Lower lobe of right lung (tissue), 2 donors: ENCODE results near the gene FGD5. TPM values are rescaled to one million over a fixed set of nuclear protein-coding genes. Genes with fewer than 3 reads are reported as not detected.

Source experiments
- ATAC-seq, 2 donors: fragments of 200-7000 bp; cut with Tn5 transposase; one replicate each; pipeline ENCODE4 v1.9.1; 2020 to 2022; ENCODE audit warnings: mild to moderate bottlenecking in 2 of 2, moderate library complexity in 2 of 2
- DNase-seq: peaks from one replicate; pipeline ENCODE4 v3.0.0-alpha.2; 2020
- H3K27ac ChIP-seq: fragments of 200-600 bp; one replicate; pipeline ENCODE4 v1.8.0; 2022
- H3K27me3 ChIP-seq: fragments of 200-600 bp; one replicate; pipeline ENCODE4 v1.8.0; 2022; ENCODE audit warnings: low read depth
- H3K36me3 ChIP-seq: fragments of 200-600 bp; one replicate; pipeline ENCODE4 v1.8.0; 2022; ENCODE audit warnings: mild to moderate bottlenecking
- H3K4me1 ChIP-seq: fragments of 200-600 bp; one replicate; pipeline ENCODE4 v1.8.0; 2022
- H3K4me3 ChIP-seq: fragments of 200-600 bp; one replicate; pipeline ENCODE4 v1.8.0; 2022; ENCODE audit warnings: mild to moderate bottlenecking
- H3K9me3 ChIP-seq: fragments of 200-600 bp; one replicate; pipeline ENCODE4 v1.8.0; 2022
- CTCF ChIP-seq: fragments of 200-600 bp; IDR thresholded peaks from one replicate; pipeline ENCODE4 v1.8.0; 2022; ENCODE audit warnings: antibody characterized with exemption, mild to moderate bottlenecking
- intact Hi-C: fragments of 100-400 bp; cut with DNase I; formaldehyde crosslinking; loops from one replicate; pipeline ENCODE4 v1.11.0; 2022
- long read RNA-seq: library from polyadenylated mRNA; unstranded; transcript quantifications from one replicate; pipeline ENCODE4 v2.0.0, GENCODE V29; 2021
- total RNA-seq: library from RNA; stranded (reverse); fragmentation: NEBNext Ultra II Directional; extraction: Animal tissue kit (Norgen Biotek cat#: 25700); gene quantifications from one replicate; pipeline ENCODE4 v1.2.1, GENCODE V29; 2021
- donor health status: DM: no; HTN: yes; CAD: no; lungs with severe emphysema.

The FGD5 gene, protein sequence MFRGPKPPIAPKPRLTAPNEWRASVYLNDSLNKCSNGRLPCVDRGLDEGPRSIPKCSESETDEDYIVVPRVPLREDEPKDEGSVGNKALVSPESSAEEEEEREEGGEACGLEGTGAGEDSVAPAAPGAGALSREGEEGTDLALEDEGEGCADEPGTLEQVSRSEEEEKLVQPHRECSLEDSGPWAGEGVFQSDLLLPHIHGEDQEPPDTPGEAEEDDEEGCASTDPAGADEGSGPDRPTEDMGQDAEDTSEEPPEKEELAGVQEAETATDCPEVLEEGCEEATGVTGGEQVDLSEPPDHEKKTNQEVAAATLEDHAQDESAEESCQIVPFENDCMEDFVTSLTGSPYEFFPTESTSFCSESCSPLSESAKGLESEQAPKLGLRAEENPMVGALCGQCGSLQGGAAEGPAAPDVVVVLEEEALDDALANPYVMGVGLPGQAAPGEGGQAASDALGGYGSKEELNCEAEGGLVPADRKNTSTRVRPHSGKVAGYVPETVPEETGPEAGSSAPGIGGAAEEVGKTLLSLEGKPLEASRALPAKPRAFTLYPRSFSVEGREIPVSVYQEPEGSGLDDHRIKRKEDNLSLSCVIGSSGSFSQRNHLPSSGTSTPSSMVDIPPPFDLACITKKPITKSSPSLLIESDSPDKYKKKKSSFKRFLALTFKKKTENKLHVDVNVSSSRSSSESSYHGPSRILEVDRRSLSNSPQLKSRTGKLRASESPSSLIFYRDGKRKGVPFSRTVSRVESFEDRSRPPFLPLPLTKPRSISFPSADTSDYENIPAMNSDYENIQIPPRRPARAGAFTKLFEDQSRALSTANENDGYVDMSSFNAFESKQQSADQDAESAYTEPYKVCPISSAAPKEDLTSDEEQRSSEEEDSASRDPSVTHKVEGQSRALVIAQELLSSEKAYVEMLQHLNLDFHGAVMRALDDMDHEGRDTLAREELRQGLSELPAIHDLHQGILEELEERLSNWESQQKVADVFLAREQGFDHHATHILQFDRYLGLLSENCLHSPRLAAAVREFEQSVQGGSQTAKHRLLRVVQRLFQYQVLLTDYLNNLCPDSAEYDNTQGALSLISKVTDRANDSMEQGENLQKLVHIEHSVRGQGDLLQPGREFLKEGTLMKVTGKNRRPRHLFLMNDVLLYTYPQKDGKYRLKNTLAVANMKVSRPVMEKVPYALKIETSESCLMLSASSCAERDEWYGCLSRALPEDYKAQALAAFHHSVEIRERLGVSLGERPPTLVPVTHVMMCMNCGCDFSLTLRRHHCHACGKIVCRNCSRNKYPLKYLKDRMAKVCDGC (N-terminal part only)
- 85.0 TPM for total RNA-seq
- long read RNA-seq, full-length matches to known transcripts, result 9 of 59 reads
- long read RNA-seq, partial matches to known transcripts, result 25 of 59 reads
- long read RNA-seq, other reads (novel, unspliced or antisense), result 25 of 59 reads

- Histone ChIP-seq H3K4me1 (peaks cover 26% of the 10 kb centered on the region), H3K27ac (no peak within 1 kb of the TSS), H3K4me3 (no peak within 1 kb of the TSS), H3K9me3 (no peaks in the 10 kb centered on the region), H3K36me3 (peaks cover 22% of the 10 kb centered on the region), H3K27me3 (no peaks in the 10 kb centered on the region)
- intact Hi-C loops, result no loop called here
- no peak for TF ChIP-seq CTCF
- DNase-seq, result no peak
- no peak for ATAC-seq
These were observed at the start of gene FGD5 for GRCh38 chr3:14818804-14819500. TSS of gene FGD5 (plus strand) at chr3:14818962. CDS start at chr3:14819072, 110 bp downstream.

GRCh38 chr3:14769544-14770325, 49.0 kb upstream of the FGD5 start:
- no peak for TF ChIP-seq CTCF
- no peaks in the 10 kb centered on the region for H3K27me3 ChIP-seq
- ATAC-seq, result no peak
- H3K4me3 ChIP-seq, result no peak overlapping the region
- no peaks in the 10 kb centered on the region for H3K4me1 ChIP-seq
- DNase-seq, result no peak
- no peak overlapping the region for H3K27ac ChIP-seq
- no peaks in the 10 kb centered on the region for H3K9me3 ChIP-seq
- no peaks in the 10 kb centered on the region for H3K36me3 ChIP-seq
- intact Hi-C loops, result no loop called here

DNA sequence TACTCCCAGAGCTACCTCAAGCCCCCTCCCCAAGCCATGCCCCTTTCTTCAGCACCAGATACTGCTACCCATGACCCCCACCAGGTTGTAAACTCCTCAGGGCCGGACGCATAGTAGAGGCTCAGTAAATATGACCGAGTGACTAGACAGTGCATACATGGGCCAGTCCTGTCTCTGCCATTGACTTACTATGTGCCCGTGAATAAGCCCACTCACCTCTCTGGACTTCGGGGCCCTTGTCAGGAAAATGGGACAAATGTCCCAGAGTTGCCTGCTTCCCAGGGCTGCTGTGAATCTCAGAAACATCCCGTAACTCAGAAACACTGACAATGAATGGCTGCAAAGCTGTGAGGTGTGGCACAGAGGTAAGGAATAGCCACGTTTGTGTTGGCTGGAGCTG, 48.2 kb upstream of the FGD5 start:
- Histone ChIP-seq H3K9me3 (no peaks in the 10 kb centered on the region), H3K4me1 (no peaks in the 10 kb centered on the region), H3K36me3 (no peaks in the 10 kb centered on the region), H3K4me3 (no peak overlapping the region), H3K27ac (no peak overlapping the region), H3K27me3 (no peaks in the 10 kb centered on the region)
- no peak for TF ChIP-seq CTCF
- DNase-seq, result no peak
- ATAC-seq, result no peak
- intact Hi-C loops, result no loop called here

DNA sequence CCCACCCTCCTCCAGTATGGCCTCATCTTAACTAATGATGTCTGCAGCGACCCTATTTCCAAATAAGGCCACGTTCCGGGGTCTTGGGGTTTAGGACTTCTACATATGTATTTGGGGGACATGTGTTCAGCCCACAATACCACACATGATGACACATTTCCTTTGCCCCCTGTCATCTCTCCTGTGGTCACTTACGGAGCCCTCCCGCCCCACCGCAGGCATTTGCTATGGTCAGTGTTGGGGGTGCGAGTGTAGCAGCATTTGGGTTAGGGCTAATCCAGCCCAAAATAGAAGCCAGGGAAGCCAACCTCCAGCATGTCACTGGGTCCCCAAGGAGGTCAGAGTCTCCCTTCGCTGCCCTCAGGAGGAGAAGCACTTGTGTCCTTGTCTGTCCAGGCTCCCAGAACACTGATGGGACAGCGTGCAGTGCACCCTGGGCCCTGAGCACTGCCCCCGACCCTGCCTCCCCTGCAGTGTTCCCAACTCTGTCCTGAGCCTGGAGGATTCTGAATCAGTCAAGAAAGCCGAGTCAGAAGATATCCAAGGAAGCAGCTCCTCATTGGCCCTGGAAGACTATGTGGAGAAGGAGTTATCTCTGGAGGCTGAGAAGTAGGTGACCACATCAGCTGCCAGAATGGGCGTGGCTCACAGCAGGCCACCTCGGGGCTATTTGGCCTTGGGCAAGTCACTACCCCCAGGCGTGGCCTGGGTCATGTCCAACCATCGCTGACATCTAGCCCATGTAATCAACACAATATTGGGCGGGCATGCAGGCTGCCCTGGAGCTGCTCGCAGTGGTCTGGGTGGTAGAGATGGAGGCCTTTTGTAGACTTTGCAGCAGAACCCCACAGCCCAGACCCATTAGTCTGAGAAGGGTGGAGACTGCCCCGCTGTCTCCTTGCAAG, 46.9 kb upstream of the FGD5 start:
- no peaks in the 10 kb centered on the region for H3K27me3 ChIP-seq
- DNase-seq (no peak), ATAC-seq (no peak)
- no peak overlapping the region for H3K4me3 ChIP-seq
- H3K9me3 ChIP-seq, result no peaks in the 10 kb centered on the region
- no peak overlapping the region for H3K27ac ChIP-seq
- no peaks in the 10 kb centered on the region for H3K36me3 ChIP-seq
- no peaks in the 10 kb centered on the region for H3K4me1 ChIP-seq
- no peak for TF ChIP-seq CTCF
- intact Hi-C loops, result no loop called here
